ENCODE results near the gene SEC14L2.

SEC14L2 gene

DNA sequence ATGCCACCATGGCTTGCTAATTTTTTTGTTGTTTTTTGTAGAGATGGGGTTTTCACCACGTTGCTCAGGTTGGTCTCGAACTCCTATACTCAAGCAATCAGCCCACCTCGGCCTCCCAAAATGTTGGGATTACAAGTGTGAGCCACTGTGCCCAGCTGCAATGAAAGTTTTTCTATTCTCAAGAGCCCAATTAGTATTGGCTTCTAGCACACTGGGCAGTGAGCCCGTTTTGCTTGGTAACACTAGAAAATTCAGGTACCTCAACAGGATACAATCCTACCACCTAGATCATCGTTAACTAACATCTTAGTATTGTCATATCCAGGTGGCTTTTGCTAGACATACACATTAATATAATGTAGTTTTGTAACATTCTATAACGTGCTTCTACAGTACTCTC, 56.0 kb downstream of the SEC14L2 start:
- no peak overlapping the region for H2BK12ac ChIP-seq (ENCODE audit: low read length)
- no peaks in the 10 kb centered on the region for H3K79me2 ChIP-seq (ENCODE audit: control insufficient read depth, insufficient read depth, low read length, poor library complexity)
- H4K91ac ChIP-seq (ENCODE audit: low read depth, low read length): no peak overlapping the region
- H4K8ac ChIP-seq (ENCODE audit: low read depth, low read length): no peak overlapping the region
- no peak overlapping the region for H3K4me2 ChIP-seq (ENCODE audit: low read length)
- H3K14ac ChIP-seq (ENCODE audit: low read length): no peak overlapping the region
- H2AK5ac ChIP-seq (ENCODE audit: low read length): no peak overlapping the region
- no peak for DNase-seq
- H3K9me3 ChIP-seq (ENCODE audit: insufficient read depth, low read depth, low read length): no peaks in the 10 kb centered on the region
- no peak overlapping the region for H2AFZ ChIP-seq (ENCODE audit: insufficient read depth, low read length, poor library complexity)
- no peak overlapping the region for H3K9ac ChIP-seq (ENCODE audit: low read length)
- no peak overlapping the region for H3K4me3 ChIP-seq (ENCODE audit: low read depth, low read length)
- H3K27me3 ChIP-seq (ENCODE audit: insufficient read depth, low read length): no peaks in the 10 kb centered on the region
- no peak overlapping the region for H3K27ac ChIP-seq (ENCODE audit: low read depth, low read length)
- H3K4ac ChIP-seq (ENCODE audit: low read depth, low read length): no peak overlapping the region
- H3K79me1 ChIP-seq (ENCODE audit: low read length): no peaks in the 10 kb centered on the region
- WGBS (ENCODE audit: extremely low coverage, insufficient coverage, insufficient read length): no CpG with 5 or more reads among the region's 6 CpGs
- no peak overlapping the region for H3K23ac ChIP-seq (ENCODE audit: low read length)
- H2BK120ac ChIP-seq (ENCODE audit: insufficient read depth, low read length, poor library complexity): no peak overlapping the region
- H2BK5ac ChIP-seq (ENCODE audit: low read depth, low read length, poor library complexity): no peak overlapping the region
- H4K12ac ChIP-seq (ENCODE audit: low read depth, low read length): no peak overlapping the region
- H3K36me3 ChIP-seq (ENCODE audit: control insufficient read depth in 1 of 2, insufficient read depth in 2 of 2, low read length in 2 of 2): no peaks in the 10 kb centered on the region
- no peaks in the 10 kb centered on the region for H3K4me1 ChIP-seq (ENCODE audit: control insufficient read depth in 1 of 2, insufficient read depth in 2 of 2, low read length in 2 of 2)
- H3K18ac ChIP-seq (ENCODE audit: low read length): no peak overlapping the region

GRCh38 chr22:30453731-30454510, 57.1 kb downstream of the SEC14L2 start:
- H2AFZ ChIP-seq (ENCODE audit: insufficient read depth, low read length, poor library complexity): no peak overlapping the region
- H2BK12ac ChIP-seq (ENCODE audit: low read length): no peak overlapping the region
- no peaks in the 10 kb centered on the region for H3K79me2 ChIP-seq (ENCODE audit: control insufficient read depth, insufficient read depth, low read length, poor library complexity)
- no peaks in the 10 kb centered on the region for H3K4me1 ChIP-seq (ENCODE audit: control insufficient read depth in 1 of 2, insufficient read depth in 2 of 2, low read length in 2 of 2)
- H3K79me1 ChIP-seq (ENCODE audit: low read length): no peaks in the 10 kb centered on the region
- no peak for DNase-seq
- H3K4ac ChIP-seq (ENCODE audit: low read depth, low read length): no peak overlapping the region
- H2AK5ac ChIP-seq (ENCODE audit: low read length): no peak overlapping the region
- no peak overlapping the region for H3K9ac ChIP-seq (ENCODE audit: low read length)
- no peaks in the 10 kb centered on the region for H3K27me3 ChIP-seq (ENCODE audit: insufficient read depth, low read length)
- H3K23ac ChIP-seq (ENCODE audit: low read length): no peak overlapping the region
- H2BK5ac ChIP-seq (ENCODE audit: low read depth, low read length, poor library complexity): no peak overlapping the region
- H3K14ac ChIP-seq (ENCODE audit: low read length): no peak overlapping the region
- peaks cover 3% of the 10 kb centered on the region for H3K9me3 ChIP-seq (ENCODE audit: insufficient read depth, low read depth, low read length)
- no peak overlapping the region for H4K8ac ChIP-seq (ENCODE audit: low read depth, low read length)
- no peak overlapping the region for H4K12ac ChIP-seq (ENCODE audit: low read depth, low read length)
- no peak overlapping the region for H3K4me3 ChIP-seq (ENCODE audit: low read depth, low read length)
- no peak overlapping the region for H3K18ac ChIP-seq (ENCODE audit: low read length)
- H3K4me2 ChIP-seq (ENCODE audit: low read length): no peak overlapping the region
- no peak overlapping the region for H2BK120ac ChIP-seq (ENCODE audit: insufficient read depth, low read length, poor library complexity)
- no peak overlapping the region for H4K91ac ChIP-seq (ENCODE audit: low read depth, low read length)
- no peaks in the 10 kb centered on the region for H3K36me3 ChIP-seq (ENCODE audit: control insufficient read depth in 1 of 2, insufficient read depth in 2 of 2, low read length in 2 of 2)
- no CpG with 5 or more reads among the region's 6 CpGs for WGBS (ENCODE audit: extremely low coverage, insufficient coverage, insufficient read length)
- H3K27ac ChIP-seq (ENCODE audit: low read depth, low read length): no peak overlapping the region

DNA sequence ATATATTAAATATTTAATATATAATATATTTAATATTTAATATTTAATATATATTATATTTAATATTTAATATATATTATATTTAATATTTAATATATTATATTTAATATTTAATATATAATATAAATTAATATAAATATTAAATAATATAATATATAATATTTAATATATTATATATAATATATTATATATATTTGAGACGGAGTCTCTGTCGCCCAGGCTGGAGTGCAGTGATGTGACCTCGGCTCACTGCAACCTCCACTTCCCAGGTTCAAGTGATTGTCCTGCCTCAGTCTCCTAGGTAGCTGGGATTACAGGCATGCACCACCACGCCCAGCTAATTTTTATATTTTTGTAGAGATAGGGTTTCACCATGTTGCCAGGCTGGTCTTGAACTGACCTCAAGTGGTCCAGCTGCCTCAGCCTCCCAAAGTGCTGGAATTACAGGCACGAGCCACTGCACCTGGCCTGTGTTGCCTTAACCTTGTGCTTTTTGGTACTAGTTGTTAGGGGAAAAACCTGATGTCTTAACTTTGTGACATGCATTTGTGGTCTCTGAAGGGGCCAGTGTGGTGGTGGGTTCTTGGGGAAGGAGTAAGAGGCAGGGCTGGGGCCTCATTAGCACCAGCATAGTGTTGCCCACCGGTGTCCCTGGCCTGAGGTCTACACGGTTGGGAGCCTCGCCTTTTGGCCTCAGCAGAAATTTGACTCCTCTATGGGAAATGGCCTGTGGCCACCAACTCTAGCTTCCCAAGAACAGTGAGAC, 58.4 kb downstream of the SEC14L2 start:
- no peak overlapping the region for H3K18ac ChIP-seq (ENCODE audit: low read length)
- no peak overlapping the region for H2AFZ ChIP-seq (ENCODE audit: insufficient read depth, low read length, poor library complexity)
- peaks cover 4% of the 10 kb centered on the region for H3K9me3 ChIP-seq (ENCODE audit: insufficient read depth, low read depth, low read length)
- H4K8ac ChIP-seq (ENCODE audit: low read depth, low read length): no peak overlapping the region
- no peak overlapping the region for H2BK12ac ChIP-seq (ENCODE audit: low read length)
- no peak for DNase-seq
- no peaks in the 10 kb centered on the region for H3K4me1 ChIP-seq (ENCODE audit: control insufficient read depth in 1 of 2, insufficient read depth in 2 of 2, low read length in 2 of 2)
- WGBS (ENCODE audit: extremely low coverage, insufficient coverage, insufficient read length): no CpG with 5 or more reads among the region's 8 CpGs
- H4K91ac ChIP-seq (ENCODE audit: low read depth, low read length): no peak overlapping the region
- no peak overlapping the region for H3K4me3 ChIP-seq (ENCODE audit: low read depth, low read length)
- no peaks in the 10 kb centered on the region for H3K27me3 ChIP-seq (ENCODE audit: insufficient read depth, low read length)
- no peaks in the 10 kb centered on the region for H3K79me2 ChIP-seq (ENCODE audit: control insufficient read depth, insufficient read depth, low read length, poor library complexity)
- no peak overlapping the region for H2BK5ac ChIP-seq (ENCODE audit: low read depth, low read length, poor library complexity)
- no peak overlapping the region for H3K14ac ChIP-seq (ENCODE audit: low read length)
- no peak overlapping the region for H2BK120ac ChIP-seq (ENCODE audit: insufficient read depth, low read length, poor library complexity)
- no peak overlapping the region for H2AK5ac ChIP-seq (ENCODE audit: low read length)
- no peak overlapping the region for H3K9ac ChIP-seq (ENCODE audit: low read length)
- H3K4ac ChIP-seq (ENCODE audit: low read depth, low read length): no peak overlapping the region
- H3K79me1 ChIP-seq (ENCODE audit: low read length): no peaks in the 10 kb centered on the region
- no peak overlapping the region for H3K23ac ChIP-seq (ENCODE audit: low read length)
- no peak overlapping the region for H3K4me2 ChIP-seq (ENCODE audit: low read length)
- no peak overlapping the region for H4K12ac ChIP-seq (ENCODE audit: low read depth, low read length)
- no peaks in the 10 kb centered on the region for H3K36me3 ChIP-seq (ENCODE audit: control insufficient read depth in 1 of 2, insufficient read depth in 2 of 2, low read length in 2 of 2)
- no peak overlapping the region for H3K27ac ChIP-seq (ENCODE audit: low read depth, low read length)

DNA sequence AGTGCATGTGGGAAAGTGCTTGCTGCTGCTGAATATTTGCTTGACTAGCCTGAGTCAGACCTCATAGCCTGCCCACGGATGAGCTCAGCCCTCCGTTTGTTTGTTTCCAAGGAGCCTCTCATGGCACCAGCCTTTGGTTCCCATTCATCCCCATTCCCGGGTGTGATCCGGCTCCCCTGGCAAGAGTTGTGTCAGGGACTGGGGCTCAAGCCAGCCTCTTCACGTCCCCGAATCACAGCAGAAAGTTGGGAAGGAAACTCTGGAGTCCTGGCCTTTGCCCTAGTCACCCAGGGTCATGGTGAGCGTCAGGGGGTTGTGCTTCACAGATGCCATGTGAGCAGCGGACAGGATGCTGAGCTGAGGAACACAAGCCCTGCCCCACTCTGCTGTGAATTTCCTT, 61.2 kb downstream of the SEC14L2 start:
- Histone ChIP-seq H3K18ac (ENCODE audit: low read length) (no peak overlapping the region), H3K9ac (ENCODE audit: low read length) (peak overlapping the region; percentile 42), H3K79me1 (ENCODE audit: low read length) (no peaks in the 10 kb centered on the region), H2BK5ac (ENCODE audit: low read depth, low read length, poor library complexity) (no peak overlapping the region), H4K8ac (ENCODE audit: low read depth, low read length) (no peak overlapping the region), H3K23ac (ENCODE audit: low read length) (no peak overlapping the region), H3K4ac (ENCODE audit: low read depth, low read length) (no peak overlapping the region), H4K91ac (ENCODE audit: low read depth, low read length) (no peak overlapping the region), H4K12ac (ENCODE audit: low read depth, low read length) (no peak overlapping the region), H3K36me3 (ENCODE audit: control insufficient read depth in 1 of 2, insufficient read depth in 2 of 2, low read length in 2 of 2) (no peaks in the 10 kb centered on the region), H3K4me1 (ENCODE audit: control insufficient read depth in 1 of 2, insufficient read depth in 2 of 2, low read length in 2 of 2) (no peaks in the 10 kb centered on the region), H2BK120ac (ENCODE audit: insufficient read depth, low read length, poor library complexity) (no peak overlapping the region), H3K9me3 (ENCODE audit: insufficient read depth, low read depth, low read length) (peaks cover 4% of the 10 kb centered on the region), H2AK5ac (ENCODE audit: low read length) (no peak overlapping the region), H3K79me2 (ENCODE audit: control insufficient read depth, insufficient read depth, low read length, poor library complexity) (no peaks in the 10 kb centered on the region), H3K4me3 (ENCODE audit: low read depth, low read length) (no peak overlapping the region), H2BK12ac (ENCODE audit: low read length) (no peak overlapping the region), H3K14ac (ENCODE audit: low read length) (no peak overlapping the region), H3K4me2 (ENCODE audit: low read length) (no peak overlapping the region), H3K27ac (ENCODE audit: low read depth, low read length) (no peak overlapping the region), H2AFZ (ENCODE audit: insufficient read depth, low read length, poor library complexity) (no peak overlapping the region), H3K27me3 (ENCODE audit: insufficient read depth, low read length) (no peaks in the 10 kb centered on the region)
- WGBS (ENCODE audit: extremely low coverage, insufficient coverage, insufficient read length): no CpG with 5 or more reads among the region's 8 CpGs
- no peak for DNase-seq

All from trophoblast cell (in vitro differentiated cells and primary cell).